Amygdala (tissue), 56 donors: ENCODE results near the gene SP3.

ENCODE experiments used
- DNase-seq, 56 donors: peaks; one replicate each; lab custom pipeline; 2025; lab: John Stamatoyannopoulos, UW

SP3 gene

GRCh38 chr2:173948842-173949241, 16.3 kb downstream of the SP3 start:
- DNase-seq, result no peak

GRCh38 chr2:173948198-173948597, 17.0 kb downstream of the SP3 start:
- no peak for DNase-seq

- DNase-seq, result no peak
Measured at GRCh38 chr2:173947131-173947530, 18.0 kb downstream of the SP3 start.

- no peak for DNase-seq
Measured at GRCh38 chr2:173943738-173944137, 21.4 kb downstream of the SP3 start.

GRCh38 chr2:173942861-173943523, 22.2 kb downstream of the SP3 start:
- DNase-seq, result no peak

- no peak for DNase-seq
Measured at GRCh38 chr2:173941567-173941966, 23.6 kb downstream of the SP3 start.

GRCh38 chr2:173940208-173941020, 24.8 kb downstream of the SP3 start:
- DNase-seq, result no peak

- DNase-seq, result no peak
Measured at GRCh38 chr2:173938700-173939384, 26.3 kb downstream of the SP3 start.

- DNase-seq, result no peak
Measured at GRCh38 chr2:173935305-173935704, 29.9 kb downstream of the SP3 start.

GRCh38 chr2:173934895-173935294, 30.3 kb downstream of the SP3 start:
- DNase-seq, result no peak

- DNase-seq, result no peak
Measured at GRCh38 chr2:173931751-173932150, 33.4 kb downstream of the SP3 start.

GRCh38 chr2:173929441-173929840, 35.7 kb downstream of the SP3 start:
- no peak for DNase-seq

GRCh38 chr2:173926875-173927274, 38.3 kb downstream of the SP3 start:
- no peak for DNase-seq

GRCh38 chr2:173924285-173924684, 40.9 kb downstream of the SP3 start:
- no peak for DNase-seq

GRCh38 chr2:173922760-173923159, 42.4 kb downstream of the SP3 start:
- DNase-seq, result no peak

GRCh38 chr2:173922068-173922467, 43.1 kb downstream of the SP3 start:
- no peak for DNase-seq

GRCh38 chr2:173914055-173914927, 50.9 kb downstream of the SP3 start:
- no peak for DNase-seq

- no peak for DNase-seq
Measured at GRCh38 chr2:173909846-173910245, 55.3 kb downstream of the SP3 start.

GRCh38 chr2:173906626-173907025, 58.5 kb downstream of the SP3 start:
- DNase-seq, result no peak

GRCh38 chr2:173903601-173904394, 61.4 kb downstream of the SP3 start:
- no peak for DNase-seq
